ENCODE data around the gene CREB5. TPM values are rescaled to one million over a fixed set of nuclear protein-coding genes. Genes with fewer than 3 reads are reported as not detected.

Gene CREB5
- total RNA-seq, 2 donors from 2014 or later = 0.53 to 2.6 TPM

- no peaks in the 10 kb centered on the region for H3K27me3 ChIP-seq (ENCODE audit: control insufficient read depth, insufficient read depth, low read length, poor library complexity, severe bottlenecking)
- 86 to 92% methylated on average over 1 of the region's 1 CpG for WGBS, 2 experiments (ENCODE audit: insufficient coverage in 1 of 2, insufficient read length in 1 of 2)
- no peak overlapping the region for H3K27ac Mint-ChIP-seq
- H3K36me3 Mint-ChIP-seq (ENCODE audit: low read depth) = no peaks in the 10 kb centered on the region
- peaks cover 57% of the 10 kb centered on the region for H3K4me1 Mint-ChIP-seq
- H3K4me3 ChIP-seq (ENCODE audit: low read length) = no peak overlapping the region
- H3K9me3 Mint-ChIP-seq = no peaks in the 10 kb centered on the region
- DNase-seq = no peak
- no peak overlapping the region for H3K9ac ChIP-seq (ENCODE audit: extremely low read depth, low read length, poor library complexity, severe bottlenecking)
- no peak overlapping the region for H3K4me3 Mint-ChIP-seq
- peaks cover 7% of the 10 kb centered on the region for H3K27me3 Mint-ChIP-seq (ENCODE audit: insufficient read depth)
- no peaks in the 10 kb centered on the region for H3K36me3 ChIP-seq (ENCODE audit: control insufficient read depth, insufficient read depth, low read length)
- H3K27ac ChIP-seq (ENCODE audit: low read depth, low read length) = no peak overlapping the region
- no peaks in the 10 kb centered on the region for H3K9me3 ChIP-seq (ENCODE audit: control insufficient read depth, low read length)
- H3K4me1 ChIP-seq (ENCODE audit: control insufficient read depth, insufficient read depth, low read length) = peaks cover 6% of the 10 kb centered on the region
- TF ChIP-seq CTCF (conservative IDR thresholded peaks at IDR 0.05) = no peak
Observed at GRCh38 chr7:28478656-28479055, 66.3 kb downstream of the CREB5 start.

DNA sequence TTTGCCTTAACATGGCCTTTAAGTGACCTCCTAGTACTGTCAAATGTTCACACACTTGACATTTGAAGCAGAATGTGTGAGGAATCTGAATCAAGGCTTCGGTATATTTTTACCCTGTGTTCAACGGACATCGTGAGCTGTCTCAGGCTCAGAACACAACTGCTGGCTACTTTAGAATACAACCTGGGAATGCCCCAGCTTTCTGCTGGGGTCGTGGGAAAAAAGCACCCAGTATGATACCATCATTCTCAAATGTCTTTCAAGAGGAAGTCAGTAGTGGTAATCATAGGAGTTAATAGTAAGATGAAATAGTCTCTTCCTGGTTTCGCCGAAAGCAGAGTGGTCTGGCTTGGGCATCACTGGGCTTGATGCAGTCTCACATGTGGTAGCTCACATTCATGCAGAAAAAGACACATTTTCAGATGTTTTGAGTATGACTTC lies 67.2 kb downstream of the CREB5 start:
- Mint-ChIP-seq H3K27ac (no peak overlapping the region), H3K4me1 (peaks cover 54% of the 10 kb centered on the region), H3K27me3 (ENCODE audit: insufficient read depth) (peaks cover 3% of the 10 kb centered on the region), H3K36me3 (ENCODE audit: low read depth) (no peaks in the 10 kb centered on the region), H3K4me3 (no peak overlapping the region), H3K9me3 (no peaks in the 10 kb centered on the region)
- Histone ChIP-seq H3K36me3 (ENCODE audit: control insufficient read depth, insufficient read depth, low read length) (no peaks in the 10 kb centered on the region), H3K9me3 (ENCODE audit: control insufficient read depth, low read length) (no peaks in the 10 kb centered on the region), H3K9ac (ENCODE audit: extremely low read depth, low read length, poor library complexity, severe bottlenecking) (no peak overlapping the region), H3K27me3 (ENCODE audit: control insufficient read depth, insufficient read depth, low read length, poor library complexity, severe bottlenecking) (no peaks in the 10 kb centered on the region), H3K4me3 (ENCODE audit: low read length) (no peak overlapping the region), H3K27ac (ENCODE audit: low read depth, low read length) (no peak overlapping the region), H3K4me1 (ENCODE audit: control insufficient read depth, insufficient read depth, low read length) (peaks cover 3% of the 10 kb centered on the region)
- 86 to 91% methylated on average over 3 to 6 of the region's 6 CpGs for WGBS, 2 experiments (ENCODE audit: insufficient coverage in 1 of 2, insufficient read length in 1 of 2)
- DNase-seq = no peak
- TF ChIP-seq CTCF (conservative IDR thresholded peaks at IDR 0.05) = no peak

- H3K27me3 Mint-ChIP-seq (ENCODE audit: insufficient read depth) = peaks cover 3% of the 10 kb centered on the region
Observed at GRCh38 chr7:28480595-28480994, 68.3 kb downstream of the CREB5 start.

More at GRCh38 chr7:28480595-28480994, 68.3 kb downstream of the CREB5 start:
- no peak for TF ChIP-seq CTCF (conservative IDR thresholded peaks at IDR 0.05)
- WGBS, 2 experiments (ENCODE audit: insufficient coverage in 1 of 2, insufficient read length in 1 of 2) = 92% methylated on average over 3 of the region's 3 CpGs; no CpG with 5 or more reads in 1 of the 2 experiments
- H3K27ac Mint-ChIP-seq = no peak overlapping the region
- no peak for DNase-seq
- H3K4me3 Mint-ChIP-seq = no peak overlapping the region
- Histone ChIP-seq H3K27ac (ENCODE audit: low read depth, low read length) (peak overlapping the region; percentile 75), H3K36me3 (ENCODE audit: control insufficient read depth, insufficient read depth, low read length) (no peaks in the 10 kb centered on the region), H3K9ac (ENCODE audit: extremely low read depth, low read length, poor library complexity, severe bottlenecking) (no peak overlapping the region), H3K4me3 (ENCODE audit: low read length) (no peak overlapping the region), H3K27me3 (ENCODE audit: control insufficient read depth, insufficient read depth, low read length, poor library complexity, severe bottlenecking) (no peaks in the 10 kb centered on the region), H3K9me3 (ENCODE audit: control insufficient read depth, low read length) (no peaks in the 10 kb centered on the region), H3K4me1 (ENCODE audit: control insufficient read depth, insufficient read depth, low read length) (no peaks in the 10 kb centered on the region)
- H3K9me3 Mint-ChIP-seq = no peaks in the 10 kb centered on the region
- no peaks in the 10 kb centered on the region for H3K36me3 Mint-ChIP-seq (ENCODE audit: low read depth)
- H3K4me1 Mint-ChIP-seq = peaks cover 52% of the 10 kb centered on the region
